Gastrocnemius medialis (tissue), 4 donors: Measurements from ENCODE around the gene ATXN7L2.

Experiments
- CTCF ChIP-seq, 5 experiments: fragments of 450-650 bp in 3 of 5; fragments of 200-600 bp in 2 of 5; sonication (generic) in 2 of 5; IDR thresholded peaks in 4 of 5; conservative IDR thresholded peaks in 1 of 5; 1 replicate in 4 of 5; 2 replicates in 1 of 5; pipeline ENCODE4 v1.5.1; 2016 to 2019; ENCODE audit warnings: antibody characterized with exemption in 5 of 5, mild to moderate bottlenecking in 3 of 5, moderate library complexity in 3 of 5
- POLR2A ChIP-seq, 2 donors: fragments of 450-650 bp; IDR thresholded peaks; one replicate each; pipeline ENCODE4 v1.6.1; 2017; ENCODE audit warnings: antibody characterized with exemption in 2 of 2, mild to moderate bottlenecking in 2 of 2, moderate library complexity in 2 of 2

DNA sequence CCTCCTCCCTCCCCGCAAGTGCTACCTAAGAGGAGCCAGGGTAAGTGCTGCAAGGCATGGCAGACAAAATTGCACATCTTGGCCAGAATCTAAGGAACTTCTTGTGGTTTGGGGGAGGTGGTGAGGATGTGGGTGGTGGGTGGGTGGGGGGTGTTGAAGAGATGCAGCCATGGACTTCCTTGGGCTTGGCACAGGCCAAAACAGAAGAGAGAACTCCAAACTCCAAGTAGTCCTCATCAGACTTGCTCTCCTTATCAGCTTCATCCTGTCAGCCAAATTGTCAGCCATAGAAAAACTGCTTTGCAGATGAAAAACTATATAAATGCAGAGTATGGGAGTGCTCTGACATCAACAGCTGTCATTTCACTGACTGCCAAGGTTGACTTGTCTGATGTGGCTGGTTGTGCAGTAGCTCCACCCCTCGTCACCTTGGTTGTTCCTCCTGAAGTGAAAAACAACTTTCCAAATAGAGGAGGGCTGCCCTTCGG is 18.7 kb downstream of the ATXN7L2 start:
- no peak for TF ChIP-seq CTCF (IDR thresholded peaks at IDR 0.05 in 4 of 5, conservative IDR thresholded peaks at IDR 0.05 in 1 of 5)
- no peak for TF ChIP-seq POLR2A (IDR thresholded peaks at IDR 0.05)
